ENCODE data around the gene TMEM53. TPM values are rescaled to one million over a fixed set of nuclear protein-coding genes. Genes with fewer than 3 reads are reported as not detected.
A peak's percentile ranks its signal among the peaks of the same experiment; 100 is the strongest.

TMEM53 gene
- total RNA-seq, 1 donor: 0.52 TPM

DNA sequence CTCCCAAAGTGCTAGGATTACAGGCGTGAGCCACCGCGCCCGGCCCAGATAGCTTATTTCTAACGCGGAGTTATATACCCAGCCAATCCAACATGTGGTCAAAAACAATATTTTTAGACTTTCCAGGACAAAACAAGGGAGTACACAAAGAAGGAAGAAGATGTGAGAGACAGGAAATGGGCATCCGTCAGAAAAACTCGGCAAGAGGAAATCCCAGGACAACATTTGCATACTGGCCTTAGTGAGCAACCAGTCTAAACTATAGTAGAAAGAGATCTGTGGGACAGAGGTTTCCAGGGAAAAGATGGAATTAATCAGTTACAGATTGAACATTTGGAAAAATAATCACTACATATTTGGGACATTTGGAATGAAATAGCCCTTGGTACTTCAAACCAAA lies 11.6 kb upstream of the TMEM53 start:
- H3K27me3 ChIP-seq (ENCODE audit: insufficient read depth, low read length): no peaks in the 10 kb centered on the region
- H3K4me1 ChIP-seq (ENCODE audit: insufficient read depth, low read length): peaks cover 40% of the 10 kb centered on the region
- no peak overlapping the region for H3K4me3 ChIP-seq (ENCODE audit: low read length)
- H3K9me3 ChIP-seq (ENCODE audit: low read depth, low read length): no peaks in the 10 kb centered on the region

- no peak overlapping the region for H3K4me3 ChIP-seq (ENCODE audit: low read length)
These were observed 10.9 kb upstream of the TMEM53 start for GRCh38 chr1:44685218-44685617.

DNA sequence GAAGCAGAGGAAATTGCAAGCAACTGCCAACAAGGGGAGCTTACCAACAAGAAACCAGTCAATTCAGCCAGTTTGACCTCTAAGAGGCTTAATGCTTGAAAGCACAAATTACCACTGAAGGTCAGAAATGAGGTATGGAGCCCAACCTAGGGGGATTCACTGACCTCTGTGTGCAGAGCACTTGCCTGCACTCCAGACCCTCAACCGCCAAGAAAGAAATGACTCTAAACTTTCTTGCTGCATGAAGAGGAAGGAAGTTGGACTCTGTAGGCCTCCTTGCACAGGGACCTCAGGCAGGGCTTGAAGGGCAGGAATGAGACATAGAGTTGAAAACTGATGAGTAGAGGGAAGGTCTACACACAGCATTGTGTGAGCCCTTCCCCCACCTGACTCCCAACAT lies 10.2 kb upstream of the TMEM53 start:
- H3K27me3 ChIP-seq (ENCODE audit: insufficient read depth, low read length): no peaks in the 10 kb centered on the region
- no peaks in the 10 kb centered on the region for H3K9me3 ChIP-seq (ENCODE audit: low read depth, low read length)
- H3K4me3 ChIP-seq (ENCODE audit: low read length): no peak overlapping the region
- H3K4me1 ChIP-seq (ENCODE audit: insufficient read depth, low read length): peaks cover 40% of the 10 kb centered on the region

More at GRCh38 chr1:44685218-44685617, 10.9 kb upstream of the TMEM53 start:
- Histone ChIP-seq H3K4me1 (ENCODE audit: insufficient read depth, low read length) (peaks cover 40% of the 10 kb centered on the region), H3K27me3 (ENCODE audit: insufficient read depth, low read length) (no peaks in the 10 kb centered on the region), H3K9me3 (ENCODE audit: low read depth, low read length) (no peaks in the 10 kb centered on the region)

DNA sequence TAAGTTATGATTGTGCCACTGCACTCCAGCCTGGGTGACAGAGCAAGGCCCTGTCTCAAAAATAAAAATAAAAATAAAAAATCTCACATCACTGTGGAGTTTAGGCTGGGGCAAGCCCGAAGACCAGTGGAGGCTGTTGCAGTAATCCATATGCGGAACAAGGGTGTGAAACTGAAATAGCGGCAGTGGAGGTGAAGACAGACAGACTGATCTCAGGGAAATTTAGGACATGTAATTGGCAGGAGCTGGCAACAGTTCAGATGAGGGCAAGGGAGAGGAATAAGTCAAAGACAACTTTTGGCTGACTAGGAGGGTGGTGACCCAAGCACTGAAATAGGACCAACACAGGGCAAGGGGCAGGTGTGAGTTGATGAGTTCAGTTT lies 8.6 kb upstream of the TMEM53 start:
- H3K4me1 ChIP-seq (ENCODE audit: insufficient read depth, low read length): peaks cover 51% of the 10 kb centered on the region
- no peak overlapping the region for H3K4me3 ChIP-seq (ENCODE audit: low read length)
- H3K9me3 ChIP-seq (ENCODE audit: low read depth, low read length): no peaks in the 10 kb centered on the region
- H3K27me3 ChIP-seq (ENCODE audit: insufficient read depth, low read length): no peaks in the 10 kb centered on the region

- peaks cover 58% of the 10 kb centered on the region for H3K4me1 ChIP-seq (ENCODE audit: insufficient read depth, low read length)
- H3K4me3 ChIP-seq (ENCODE audit: low read length): no peak overlapping the region
- H3K27me3 ChIP-seq (ENCODE audit: insufficient read depth, low read length): no peaks in the 10 kb centered on the region
- no peaks in the 10 kb centered on the region for H3K9me3 ChIP-seq (ENCODE audit: low read depth, low read length)
These were observed 7.9 kb upstream of the TMEM53 start for GRCh38 chr1:44681905-44682882.

DNA sequence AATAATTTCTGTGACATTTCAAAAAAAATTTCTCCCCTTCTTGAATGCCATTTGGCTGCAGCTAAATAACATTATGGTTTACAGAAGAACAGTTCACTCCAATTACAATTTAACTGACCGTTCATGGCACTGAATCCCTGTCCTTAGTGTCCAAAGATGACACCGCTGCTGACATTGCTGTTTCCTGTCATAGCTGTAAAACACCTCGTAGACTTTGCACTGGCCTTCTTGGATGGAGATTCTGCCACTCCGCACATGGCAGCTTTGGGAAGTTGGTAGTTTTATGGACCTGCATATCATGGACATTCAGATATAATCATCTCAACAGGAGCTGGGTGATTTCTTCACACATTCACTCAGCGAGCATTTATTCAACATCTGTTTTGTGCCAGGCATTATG lies 5.2 kb upstream of the TMEM53 start:
- no peak overlapping the region for H3K4me3 ChIP-seq (ENCODE audit: low read length)
- H3K4me1 ChIP-seq (ENCODE audit: insufficient read depth, low read length): peaks cover 71% of the 10 kb centered on the region
- H3K27me3 ChIP-seq (ENCODE audit: insufficient read depth, low read length): no peaks in the 10 kb centered on the region
- H3K9me3 ChIP-seq (ENCODE audit: low read depth, low read length): no peaks in the 10 kb centered on the region

DNA sequence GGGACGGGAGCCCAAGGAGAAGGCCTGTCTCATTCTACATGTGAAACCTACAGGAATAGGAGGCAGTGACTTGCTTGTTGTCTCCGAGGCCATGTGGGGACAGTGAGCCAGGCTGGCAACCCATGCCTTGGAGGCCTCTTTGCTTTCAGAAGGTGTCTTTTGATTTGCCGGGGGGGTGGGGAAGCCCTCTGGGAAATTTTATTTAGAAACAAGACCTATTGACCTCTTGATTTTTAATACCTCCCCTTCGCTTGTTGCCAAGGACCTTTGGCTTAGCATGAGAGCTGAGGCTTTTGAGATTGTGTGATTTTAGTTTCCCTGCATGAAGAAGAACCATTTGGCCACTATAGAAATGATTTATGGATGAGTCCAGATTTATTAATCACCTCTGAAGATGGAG lies 4.3 kb upstream of the TMEM53 start:
- no peaks in the 10 kb centered on the region for H3K27me3 ChIP-seq (ENCODE audit: insufficient read depth, low read length)
- H3K4me1 ChIP-seq (ENCODE audit: insufficient read depth, low read length): peaks cover 67% of the 10 kb centered on the region
- H3K9me3 ChIP-seq (ENCODE audit: low read depth, low read length): no peaks in the 10 kb centered on the region
- H3K4me3 ChIP-seq (ENCODE audit: low read length): no peak overlapping the region

DNA sequence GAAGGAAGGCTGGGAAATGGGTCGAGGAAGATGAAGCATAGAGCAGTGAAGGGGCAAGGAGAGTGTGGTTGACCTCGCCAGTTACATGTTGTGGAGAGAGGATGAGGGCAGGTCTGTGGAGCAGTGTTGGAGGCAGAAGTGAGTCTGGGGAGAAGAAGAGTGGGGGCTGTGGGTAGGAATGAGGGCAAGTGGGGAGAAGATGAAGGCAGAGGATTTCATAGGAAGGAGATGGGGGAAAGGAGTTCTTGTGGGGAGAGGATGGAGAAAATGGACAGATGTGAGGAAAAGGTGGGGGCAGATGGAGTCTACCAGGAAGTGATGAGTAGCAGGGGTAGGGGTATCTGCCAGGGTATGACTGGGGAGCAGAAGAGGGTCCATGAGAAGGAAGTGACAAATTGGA lies 3.8 kb upstream of the TMEM53 start:
- Histone ChIP-seq H3K9me3 (ENCODE audit: low read depth, low read length) (no peaks in the 10 kb centered on the region), H3K4me1 (ENCODE audit: insufficient read depth, low read length) (peaks cover 67% of the 10 kb centered on the region), H3K4me3 (ENCODE audit: low read length) (no peak overlapping the region), H3K27me3 (ENCODE audit: insufficient read depth, low read length) (no peaks in the 10 kb centered on the region)

GRCh38 chr1:44677201-44677766 lies 3.0 kb upstream of the TMEM53 start:
- Histone ChIP-seq H3K4me3 (ENCODE audit: low read length) (no peak overlapping the region), H3K27me3 (ENCODE audit: insufficient read depth, low read length) (no peaks in the 10 kb centered on the region), H3K9me3 (ENCODE audit: low read depth, low read length) (no peaks in the 10 kb centered on the region), H3K4me1 (ENCODE audit: insufficient read depth, low read length) (peaks cover 67% of the 10 kb centered on the region)

DNA sequence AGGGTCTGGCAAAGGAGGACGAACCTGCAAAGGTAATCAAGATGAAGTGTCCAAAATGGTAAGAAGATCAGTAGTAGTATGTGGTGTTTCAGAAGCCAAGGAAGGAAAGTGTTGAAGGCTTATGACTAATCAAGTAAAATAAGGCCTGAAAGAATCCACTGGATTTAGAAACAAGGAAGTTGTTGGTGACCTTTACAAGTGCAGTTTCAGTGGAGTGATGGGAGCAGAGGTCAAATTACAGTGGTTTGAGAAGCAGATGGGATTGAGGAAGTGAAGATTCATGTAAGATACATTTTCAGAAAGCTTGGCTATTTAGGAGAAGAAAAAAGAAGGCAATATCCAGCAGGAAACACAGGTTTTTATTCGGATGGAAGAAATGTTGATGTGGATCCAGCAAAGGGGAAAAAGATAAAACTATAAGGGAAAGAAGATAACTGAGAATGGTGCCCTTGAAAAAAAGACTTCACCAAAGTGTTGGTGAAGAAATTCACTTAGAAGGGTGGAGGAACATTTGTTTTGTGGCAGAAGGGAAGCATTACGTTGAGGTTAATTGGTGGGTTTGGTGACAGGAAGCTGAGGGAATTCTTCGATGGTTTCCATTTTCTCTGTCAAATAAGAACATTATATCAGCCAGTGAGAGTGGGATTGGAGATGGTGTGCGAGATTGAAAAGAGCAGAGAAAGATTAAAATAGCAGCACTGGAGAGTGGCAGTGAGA lies 2.4 kb upstream of the TMEM53 start:
- Histone ChIP-seq H3K27me3 (ENCODE audit: insufficient read depth, low read length) (no peaks in the 10 kb centered on the region), H3K9me3 (ENCODE audit: low read depth, low read length) (no peaks in the 10 kb centered on the region), H3K4me3 (ENCODE audit: low read length) (no peak overlapping the region), H3K4me1 (ENCODE audit: insufficient read depth, low read length) (peaks cover 68% of the 10 kb centered on the region)

GRCh38 chr1:44675186-44675585 lies 905 bp upstream of the TMEM53 start:
- Histone ChIP-seq H3K27me3 (ENCODE audit: insufficient read depth, low read length) (no peaks in the 10 kb centered on the region), H3K4me1 (ENCODE audit: insufficient read depth, low read length) (peaks cover 72% of the 10 kb centered on the region), H3K9me3 (ENCODE audit: low read depth, low read length) (no peaks in the 10 kb centered on the region), H3K4me3 (ENCODE audit: low read length) (no peak overlapping the region)

- peaks cover 69% of the 10 kb centered on the region for H3K4me1 ChIP-seq (ENCODE audit: insufficient read depth, low read length)
- no peaks in the 10 kb centered on the region for H3K9me3 ChIP-seq (ENCODE audit: low read depth, low read length)
- no peaks in the 10 kb centered on the region for H3K27me3 ChIP-seq (ENCODE audit: insufficient read depth, low read length)
- peak overlapping the region; percentile 59 for H3K4me3 ChIP-seq (ENCODE audit: low read length)
These were observed 587 bp downstream of the TMEM53 start for GRCh38 chr1:44673675-44674112.

DNA sequence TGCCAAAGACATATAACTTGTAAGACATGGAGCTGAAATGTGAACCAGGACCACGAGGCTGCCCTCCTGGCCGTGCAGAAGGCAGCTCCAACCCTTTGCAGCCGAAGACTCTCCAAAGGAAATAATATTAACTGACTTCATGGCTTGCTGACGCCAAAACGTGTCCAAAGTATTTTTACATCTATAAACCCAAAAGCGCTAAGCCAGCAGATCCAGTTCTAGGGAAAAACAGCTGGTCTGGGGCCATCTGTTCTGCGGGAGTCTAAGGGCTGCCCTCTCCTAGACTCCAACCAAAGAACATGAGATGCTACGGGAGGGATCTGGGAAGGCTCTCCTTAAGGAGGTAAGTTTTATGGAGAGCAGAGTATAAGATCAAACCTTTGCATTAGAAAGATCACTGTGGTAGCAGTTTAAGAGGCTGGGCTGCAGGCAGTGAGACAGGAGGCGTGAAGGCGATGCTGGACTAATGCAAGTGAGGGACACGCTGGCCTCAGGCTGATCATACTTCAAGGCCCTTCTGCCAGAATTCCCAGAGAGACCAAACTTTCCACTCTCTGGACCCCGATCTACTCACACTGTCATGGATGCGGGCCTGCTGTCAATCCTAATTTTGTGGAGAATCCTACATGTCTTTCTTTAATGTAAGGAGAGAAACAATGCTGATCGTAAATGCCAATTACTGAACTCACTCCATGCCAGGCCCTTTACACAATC lies 1.2 kb downstream of the TMEM53 start:
- H3K4me3 ChIP-seq (ENCODE audit: low read length): no peak overlapping the region

DNA sequence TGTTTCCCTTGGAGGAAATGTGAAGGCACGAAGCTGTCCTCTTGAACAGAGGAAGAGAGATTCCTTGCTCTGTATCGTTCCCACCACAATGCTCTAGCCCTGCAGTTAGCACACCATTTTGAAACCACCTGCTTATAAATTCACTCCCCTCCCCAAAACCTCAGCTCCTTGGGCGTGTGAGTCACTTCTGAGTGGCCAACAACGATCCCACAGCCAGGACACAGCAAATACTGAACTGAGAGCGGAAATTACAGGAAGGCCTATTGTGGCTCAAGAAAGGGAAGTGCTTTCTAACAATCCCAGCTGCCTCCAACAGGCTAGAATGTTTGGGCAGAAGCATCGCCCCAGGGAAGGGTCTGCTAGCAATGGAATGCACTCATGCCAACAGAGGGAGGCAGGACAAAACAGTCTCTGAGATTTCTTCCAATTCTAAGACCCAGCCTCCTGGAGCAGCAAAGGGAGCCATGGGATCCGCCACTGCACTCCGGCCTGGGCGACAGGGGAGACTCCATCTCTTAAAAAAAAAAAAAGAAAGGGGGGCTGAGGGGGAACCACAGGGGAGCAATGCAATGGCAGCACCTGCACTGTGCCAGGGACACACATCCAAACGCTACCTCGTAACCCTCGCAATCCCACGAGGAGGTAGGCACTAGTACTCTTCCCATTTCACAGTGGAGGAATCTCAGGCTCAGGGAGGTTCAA lies 1.9 kb downstream of the TMEM53 start:
- H3K4me3 ChIP-seq (ENCODE audit: low read length): no peak overlapping the region
- H3K9me3 ChIP-seq (ENCODE audit: low read depth, low read length): no peaks in the 10 kb centered on the region
- no peaks in the 10 kb centered on the region for H3K27me3 ChIP-seq (ENCODE audit: insufficient read depth, low read length)
- peaks cover 56% of the 10 kb centered on the region for H3K4me1 ChIP-seq (ENCODE audit: insufficient read depth, low read length)

More for the DNA sequence above, 1.2 kb downstream of the TMEM53 start:
- Histone ChIP-seq H3K27me3 (ENCODE audit: insufficient read depth, low read length) (no peaks in the 10 kb centered on the region), H3K9me3 (ENCODE audit: low read depth, low read length) (no peaks in the 10 kb centered on the region), H3K4me1 (ENCODE audit: insufficient read depth, low read length) (peaks cover 63% of the 10 kb centered on the region)

Data from mononuclear cell (primary cell).